ENCODE measurements around the gene JAK1.

- no peak for TF ChIP-seq CTCF (IDR thresholded peaks at IDR 0.05; ENCODE audit: extremely low read depth in 1 of 2, insufficient read depth in 1 of 2, low read depth in 1 of 2, low read length in 2 of 2)
- no peak for TF ChIP-seq POLR2A (IDR thresholded peaks at IDR 0.05; ENCODE audit: low read depth, low read length)
Measured at GRCh38 chr1:65002156-65002507, 35.8 kb upstream of the JAK1 start.

Measured in endothelial cell of umbilical vein (primary cell).